ENCODE measurements around the gene UBE2G2. TPM values are rescaled to one million over a fixed set of nuclear protein-coding genes. Genes with fewer than 3 reads are reported as not detected.

The UBE2G2 gene
- total RNA-seq, 1 experiment from 2014 or later, result 147 TPM

GRCh38 chr21:44751186-44751798, 50.3 kb downstream of the UBE2G2 start:
- DNase-seq (ENCODE audit: unreplicated experiment), result no peak
- H3K4me1 Mint-ChIP-seq (ENCODE audit: insufficient read depth, unreplicated experiment), result peaks cover 10% of the 10 kb centered on the region
- TF ChIP-seq CTCF (IDR thresholded peaks at IDR 0.05; ENCODE audit: unreplicated experiment), result no peak
- ChIA-PET POLR2A (interaction anchor here (0.5 kb wide), 1 partner anchor 776 kb away, joined by 3 read pairs; no protein-coding TSS in a partner anchor), CTCF (no interaction called here)
- no peak overlapping the region for H3K4me3 Mint-ChIP-seq (ENCODE audit: unreplicated experiment)
- peaks cover 7% of the 10 kb centered on the region for H3K27me3 Mint-ChIP-seq (ENCODE audit: insufficient read depth, unreplicated experiment)
- no TSS peak for BruUV-seq (replicated peaks)
- no peaks in the 10 kb centered on the region for H3K36me3 Mint-ChIP-seq (ENCODE audit: insufficient read depth, unreplicated experiment)
- no peak overlapping the region for H3K27ac Mint-ChIP-seq (ENCODE audit: low read depth, unreplicated experiment)
- no peaks in the 10 kb centered on the region for H3K9me3 Mint-ChIP-seq (ENCODE audit: unreplicated experiment)
- intact Hi-C loops (cut with micrococcal nuclease), result no loop called here

- H3K27ac Mint-ChIP-seq (ENCODE audit: low read depth, unreplicated experiment), result no peak overlapping the region
- no peaks in the 10 kb centered on the region for H3K36me3 Mint-ChIP-seq (ENCODE audit: insufficient read depth, unreplicated experiment)
- ChIA-PET POLR2A (interaction anchor here (0.5 kb wide), 1 partner anchor 777 kb away, joined by 3 read pairs; no protein-coding TSS in a partner anchor), CTCF (no interaction called here)
- no TSS peak for BruUV-seq (replicated peaks)
- peaks cover under 1% of the 10 kb centered on the region for H3K27me3 Mint-ChIP-seq (ENCODE audit: insufficient read depth, unreplicated experiment)
- peaks cover 10% of the 10 kb centered on the region for H3K4me1 Mint-ChIP-seq (ENCODE audit: insufficient read depth, unreplicated experiment)
- no peak for DNase-seq (ENCODE audit: unreplicated experiment)
- intact Hi-C loops (cut with micrococcal nuclease), result no loop called here
- H3K9me3 Mint-ChIP-seq (ENCODE audit: unreplicated experiment), result no peaks in the 10 kb centered on the region
- TF ChIP-seq CTCF (IDR thresholded peaks at IDR 0.05; ENCODE audit: unreplicated experiment), result no peak
- H3K4me3 Mint-ChIP-seq (ENCODE audit: unreplicated experiment), result no peak overlapping the region
These were observed 51.0 kb downstream of the UBE2G2 start for GRCh38 chr21:44750675-44751025.

GRCh38 chr21:44749759-44750674, 51.6 kb downstream of the UBE2G2 start:
- Mint-ChIP-seq H3K27ac (ENCODE audit: low read depth, unreplicated experiment) (no peak overlapping the region), H3K4me3 (ENCODE audit: unreplicated experiment) (no peak overlapping the region), H3K9me3 (ENCODE audit: unreplicated experiment) (no peaks in the 10 kb centered on the region), H3K27me3 (ENCODE audit: insufficient read depth, unreplicated experiment) (no peaks in the 10 kb centered on the region), H3K4me1 (ENCODE audit: insufficient read depth, unreplicated experiment) (peaks cover 10% of the 10 kb centered on the region), H3K36me3 (ENCODE audit: insufficient read depth, unreplicated experiment) (no peaks in the 10 kb centered on the region)
- ChIA-PET CTCF (interaction anchor here (0.5 to 1.4 kb wide), 2 partner anchors 10 to 94 kb away, joined by 3 to 5 read pairs; no protein-coding TSS in a partner anchor), POLR2A (no interaction called here)
- no peak for DNase-seq (ENCODE audit: unreplicated experiment)
- intact Hi-C loops (cut with micrococcal nuclease), result no loop called here
- TF ChIP-seq CTCF (IDR thresholded peaks at IDR 0.05; ENCODE audit: unreplicated experiment), result no peak
- no TSS peak for BruUV-seq (replicated peaks)

- Mint-ChIP-seq H3K4me1 (ENCODE audit: insufficient read depth, unreplicated experiment) (peaks cover 10% of the 10 kb centered on the region), H3K27me3 (ENCODE audit: insufficient read depth, unreplicated experiment) (no peaks in the 10 kb centered on the region), H3K4me3 (ENCODE audit: unreplicated experiment) (no peak overlapping the region), H3K36me3 (ENCODE audit: insufficient read depth, unreplicated experiment) (no peaks in the 10 kb centered on the region), H3K9me3 (ENCODE audit: unreplicated experiment) (no peaks in the 10 kb centered on the region), H3K27ac (ENCODE audit: low read depth, unreplicated experiment) (no peak overlapping the region)
- TF ChIP-seq CTCF (IDR thresholded peaks at IDR 0.05; ENCODE audit: unreplicated experiment), result no peak
- intact Hi-C loops (cut with micrococcal nuclease), result no loop called here
- ChIA-PET POLR2A (interaction anchor here (1.0 kb wide), 1 partner anchor 25 kb away, joined by 3 read pairs; no protein-coding TSS in a partner anchor), CTCF (interaction anchor here (0.5 to 1.4 kb wide), 2 partner anchors 9 to 94 kb away, joined by 3 to 5 read pairs; no protein-coding TSS in a partner anchor)
- DNase-seq (ENCODE audit: unreplicated experiment), result no peak
- no TSS peak for BruUV-seq (replicated peaks)
These were observed 52.4 kb downstream of the UBE2G2 start for GRCh38 chr21:44749116-44749758.
